Right lobe of liver (tissue), 4 donors: ENCODE measurements around the gene RELCH.

Source experiments
- CTCF ChIP-seq, 4 donors: fragments of 200-600 bp in 3 of 4; fragments of 450-650 bp in 1 of 4; IDR thresholded peaks; one replicate each; pipeline versions ENCODE4 v1.5.1 to v1.8.0; 2016 to 2022; ENCODE audit warnings: antibody characterized with exemption in 4 of 4, mild to moderate bottlenecking in 2 of 4
- POLR2A ChIP-seq: fragments of 450-650 bp; IDR thresholded peaks from one replicate; pipeline ENCODE4 v1.6.1; 2017; ENCODE audit warnings: antibody characterized with exemption, mild to moderate bottlenecking
- donor health status: DM: no; HTN: no; CAD: no.
- donor health status: DM: no; HTN: no; CAD: no.
- donor health status: DM: no; HTN: yes; CAD: no.

GRCh38 chr18:62196980-62197379 lies 9.9 kb downstream of the RELCH start:
- no peak for TF ChIP-seq POLR2A
- no peak for TF ChIP-seq CTCF (IDR thresholded peaks at IDR 0.05)
